IMR-90 (cell line): ENCODE results near the gene EFCAB9. TPM values are rescaled to one million over a fixed set of nuclear protein-coding genes. Genes with fewer than 3 reads are reported as not detected.

Source experiments
- ATAC-seq: fragments of 200-7000 bp; cut with Tn5 transposase; 2 replicates; pipeline ENCODE4 v1.9.1; 2020; ENCODE audit warnings: low read depth, mild to moderate bottlenecking, moderate library complexity
- BruUV-seq: library from RNA; stranded (reverse); fragments of 400-500 nt; replicated peaks from 2 replicates; lab custom pipeline; 2021; lab: Mats Ljungman, UMichigan
- CTCF ChIA-PET: fragments of 300-600 bp; formaldehyde crosslinking; extraction: SDS; loops from one replicate; lab custom pipeline; 2021; ENCODE audit warnings: antibody characterized with exemption; lab: Yijun Ruan, JAX
- POLR2A ChIA-PET: fragments of 300-600 bp; sonication (Branson Sonifier 250); formaldehyde crosslinking; loops from one replicate; lab custom pipeline; 2022; ENCODE audit warnings: antibody characterized with exemption; ENCODE audit not compliant: unreplicated experiment; lab: Charles Lee
- DNase-seq: peaks from one replicate; pipeline ENCODE4 v3.0.0; 2013
- H2AFZ ChIP-seq: replicated peaks from 2 replicates; pipeline ENCODE3; 2013; ENCODE audit warnings: low read length, mild to moderate bottlenecking; ENCODE audit not compliant: poor library complexity
- H2AK5ac ChIP-seq: 2 replicates; pipeline ENCODE4 v1.6.1; 2013; ENCODE audit warnings: low read depth, low read length, inconsistent platforms
- H2AK9ac ChIP-seq: replicated peaks from 2 replicates; pipeline ENCODE3; 2013; ENCODE audit warnings: mild to moderate bottlenecking, low read depth, low read length, moderate library complexity; ENCODE audit not compliant: poor library complexity
- H2BK120ac ChIP-seq: 2 replicates; pipeline ENCODE4 v1.6.1; 2013; ENCODE audit warnings: low read depth, low read length, inconsistent platforms
- H2BK15ac ChIP-seq: 3 replicates; pipeline ENCODE4 v1.6.1; 2013; ENCODE audit warnings: low read depth, low read length, inconsistent platforms
- H2BK20ac ChIP-seq: 2 replicates; pipeline ENCODE4 v1.6.1; 2013; ENCODE audit warnings: low read depth, mild to moderate bottlenecking, inconsistent platforms, low read length, moderate library complexity
- H2BK5ac ChIP-seq: 2 replicates; pipeline ENCODE4 v1.6.1; 2013; ENCODE audit warnings: mild to moderate bottlenecking, low read depth, low read length, inconsistent platforms; ENCODE audit not compliant: poor library complexity, severe bottlenecking
- H3K14ac ChIP-seq: replicated peaks from 2 replicates; pipeline ENCODE4 v1.6.1; 2013; ENCODE audit warnings: low read depth, low read length, inconsistent platforms
- H3K18ac ChIP-seq: 2 replicates; pipeline ENCODE4 v1.6.1; 2013; ENCODE audit warnings: low read depth, low read length, control low read depth
- H3K23ac ChIP-seq: 2 replicates; pipeline ENCODE4 v1.6.1; 2013; ENCODE audit warnings: low read depth, low read length, inconsistent platforms
- H3K27ac ChIP-seq: 2 replicates; pipeline ENCODE4 v1.5.1; 2013; ENCODE audit warnings: mild to moderate bottlenecking, control low read depth, low read length; ENCODE audit not compliant: insufficient read depth
- H3K27me3 ChIP-seq: 2 replicates; pipeline ENCODE4 v1.6.1; 2013; ENCODE audit warnings: low read length; ENCODE audit not compliant: control insufficient read depth, insufficient read depth
- H3K36me3 ChIP-seq: 2 replicates; pipeline ENCODE4 v1.6.1; 2013; ENCODE audit warnings: low read length, mixed read lengths; ENCODE audit not compliant: control insufficient read depth, insufficient read depth
- H3K4ac ChIP-seq: 2 replicates; pipeline ENCODE4 v1.6.1; 2013; ENCODE audit warnings: low read depth, low read length, inconsistent platforms
- H3K4me1 ChIP-seq: 2 replicates; pipeline ENCODE4 v1.6.1; 2013; ENCODE audit warnings: low read length, mixed read lengths; ENCODE audit not compliant: control insufficient read depth, insufficient read depth
- H3K4me2 ChIP-seq: 2 replicates; pipeline ENCODE4 v1.6.1; 2013; ENCODE audit warnings: low read depth, mild to moderate bottlenecking, control low read depth, low read length, moderate library complexity
- H3K4me3 ChIP-seq: 2 replicates; pipeline ENCODE4 v1.5.1; 2013; ENCODE audit warnings: low read depth, mild to moderate bottlenecking, control low read depth, low read length, moderate library complexity; ENCODE audit not compliant: insufficient read depth
- H3K56ac ChIP-seq: 2 replicates; pipeline ENCODE4 v1.6.1; 2013; ENCODE audit warnings: low read length, inconsistent platforms; ENCODE audit not compliant: insufficient read depth; ENCODE audit errors: extremely low read depth
- H3K79me1 ChIP-seq, 2 experiments: 2 replicates each; pipeline ENCODE4 v1.6.1; 2013; ENCODE audit warnings: low read length in 2 of 2, inconsistent platforms in 1 of 2, low read depth in 1 of 2
- H3K9ac ChIP-seq: 2 replicates; pipeline ENCODE4 v1.6.1; 2013; ENCODE audit warnings: low read depth, low read length, control low read depth
- H3K9me1 ChIP-seq: 2 replicates; pipeline ENCODE4 v1.6.1; 2013; ENCODE audit warnings: low read length, inconsistent platforms; ENCODE audit not compliant: insufficient read depth
- H3K9me3 ChIP-seq: 2 replicates; pipeline ENCODE4 v1.6.1; 2013; ENCODE audit warnings: low read length; ENCODE audit not compliant: control insufficient read depth, insufficient read depth
- H4K20me1 ChIP-seq: 2 replicates; pipeline ENCODE4 v1.6.1; 2013; ENCODE audit warnings: low read length, inconsistent platforms; ENCODE audit not compliant: insufficient read depth
- H4K5ac ChIP-seq: 2 replicates; pipeline ENCODE4 v1.6.1; 2013; ENCODE audit warnings: mild to moderate bottlenecking, low read depth, low read length, control low read depth
- H4K8ac ChIP-seq, 2 experiments: 2 replicates each; pipeline ENCODE4 v1.6.1; 2013; ENCODE audit warnings: low read depth in 2 of 2, low read length in 2 of 2, control low read depth in 1 of 2, inconsistent platforms in 1 of 2
- H4K91ac ChIP-seq: 2 replicates; pipeline ENCODE4 v1.6.1; 2013; ENCODE audit warnings: low read depth, low read length, inconsistent platforms; ENCODE audit not compliant: insufficient read depth
- CEBPB ChIP-seq: IDR thresholded peaks from 2 replicates; pipeline ENCODE4 v1.6.1; 2012; ENCODE audit warnings: low read depth, low read length, improper control_type of control experiment
- FOS ChIP-seq: fragments of 150-350 bp; IDR thresholded peaks from 2 replicates; pipeline ENCODE4 v1.6.1; 2016; ENCODE audit warnings: low read depth, low read length
- MAFK ChIP-seq: IDR thresholded peaks from 2 replicates; pipeline ENCODE4 v1.6.1; 2012; ENCODE audit warnings: low read depth, low read length, improper control_type of control experiment
- MAZ ChIP-seq: IDR thresholded peaks from 2 replicates; pipeline ENCODE4 v1.6.1; 2012; ENCODE audit warnings: low read depth, mild to moderate bottlenecking, low read length, improper control_type of control experiment, moderate library complexity, borderline replicate concordance
- NFE2L2 ChIP-seq: fragments of 150-350 bp; IDR thresholded peaks from 2 replicates; pipeline ENCODE4 v1.6.1; 2016; ENCODE audit warnings: low read depth, mild to moderate bottlenecking, low read length
- POLR2A ChIP-seq: IDR thresholded peaks from 2 replicates; pipeline ENCODE4 v1.6.1; 2012; ENCODE audit warnings: mild to moderate bottlenecking, low read depth, low read length
- RAD21 ChIP-seq: IDR thresholded peaks from 2 replicates; pipeline ENCODE4 v1.6.1; 2012; ENCODE audit warnings: low read length, improper control_type of control experiment
- RCOR1 ChIP-seq: IDR thresholded peaks from 2 replicates; pipeline ENCODE4 v1.6.1; 2012; ENCODE audit warnings: mild to moderate bottlenecking, low read length, improper control_type of control experiment; ENCODE audit not compliant: insufficient replicate concordance
- SMC3 ChIP-seq: fragments of 150-350 bp; IDR thresholded peaks from 2 replicates; pipeline ENCODE4 v1.6.1; 2016; ENCODE audit warnings: low read depth, mild to moderate bottlenecking, antibody characterized with exemption, low read length, moderate library complexity
- WGBS, 2 experiments: methylation state at CpG; one replicate each; pipeline versions ENCODE4 v1.1.5 to v1.1.7; 2013; ENCODE audit warnings: missing lambda C conversion rate in 2 of 2; ENCODE audit not compliant: insufficient read length in 1 of 2; ENCODE audit errors: extremely low coverage in 2 of 2; 5-methylcytosine and 5-hydroxymethylcytosine counted together
- dilution Hi-C: fragments of 300-500 bp; cut with HindIII; formaldehyde crosslinking; loops from one replicate; pipeline ENCODE4 v1.14.3; 2018; ENCODE audit warnings: low sequenced_read_pairs; ENCODE audit not compliant: unreplicated experiment
- in situ Hi-C: fragments of 300-500 bp; cut with MboI; formaldehyde crosslinking; loops from 3 replicates; pipeline ENCODE4 v1.14.3; 2019; ENCODE audit warnings: low sequenced_read_pairs, inconsistent platforms, mixed read lengths
- intact Hi-C: fragments of 100-400 bp; cut with micrococcal nuclease; formaldehyde crosslinking; loops from 2 replicates; pipeline ENCODE4 v1.10.0; 2022
- polyA plus RNA-seq, 3 experiments: library from polyadenylated mRNA; depleted of rRNA; stranded (reverse); fragments of >200 nt; gene quantifications; 2 replicates each; pipeline ENCODE4 v1.2.3, GENCODE V29; 2012; ENCODE audit warnings: low replicate concordance in 1 of 3
- total RNA-seq: library from RNA; depleted of rRNA; stranded (reverse); fragments of >200 nt; gene quantifications from 2 replicates; pipeline ENCODE4 v1.2.3, GENCODE V29; 2012
- TF ChIP-seq, protein P1 (sequence below): conservative IDR thresholded peaks from 2 replicates; pipeline ENCODE4 v1.5.1; 2012; ENCODE audit warnings: mild to moderate bottlenecking, low read depth, low read length, improper control_type of control experiment

The EFCAB9 gene
- total and polyA plus RNA-seq, 2 of the 4 experiments (the other 2 are of a cell fraction), result not detected

DNA sequence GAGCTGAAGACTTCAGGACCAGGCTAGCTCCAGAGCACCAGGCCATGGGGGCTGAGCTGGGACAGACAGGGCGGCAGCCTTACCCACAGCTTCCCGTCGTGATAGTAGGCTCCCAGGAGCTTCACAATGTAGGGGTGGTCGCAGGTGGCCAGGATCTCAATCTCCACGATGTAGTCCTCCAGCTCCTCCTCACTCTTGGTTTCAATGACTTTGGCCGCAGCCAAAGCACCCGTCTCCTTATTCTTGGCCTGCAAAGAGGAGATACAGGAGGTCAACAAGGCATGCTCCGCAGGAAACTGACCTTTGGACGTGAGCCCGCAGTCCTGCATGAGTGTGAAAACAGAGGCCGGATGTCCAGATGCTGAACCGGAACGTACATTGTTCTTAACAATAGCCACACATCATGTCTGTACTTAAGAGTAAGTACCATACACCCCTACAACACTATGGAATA lies 37.4 kb upstream of the EFCAB9 start:
- H3K18ac ChIP-seq, result no peak overlapping the region
- H3K27ac ChIP-seq, result no peak overlapping the region
- H3K4me1 ChIP-seq, result no peaks in the 10 kb centered on the region
- no peak overlapping the region for H4K5ac ChIP-seq
- intact Hi-C loops, result no loop called here
- H3K4me3 ChIP-seq, result no peak overlapping the region
- no peak overlapping the region for H2AFZ ChIP-seq
- no peak overlapping the region for H3K23ac ChIP-seq
- no peak overlapping the region for H2BK15ac ChIP-seq
- peaks cover 12% of the 10 kb centered on the region for H4K20me1 ChIP-seq
- no peak overlapping the region for H3K14ac ChIP-seq
- H3K4me2 ChIP-seq, result no peak overlapping the region
- no peak overlapping the region for H2BK5ac ChIP-seq
- ChIA-PET POLR2A (no interaction called here), CTCF (interaction anchor here (0.6 kb wide), 1 partner anchor 45 kb away, joined by 4 read pairs; no protein-coding TSS in a partner anchor)
- no peak overlapping the region for H3K4ac ChIP-seq
- H4K91ac ChIP-seq, result no peak overlapping the region
- no peak overlapping the region for H2AK5ac ChIP-seq
- TF ChIP-seq, protein P1, sequence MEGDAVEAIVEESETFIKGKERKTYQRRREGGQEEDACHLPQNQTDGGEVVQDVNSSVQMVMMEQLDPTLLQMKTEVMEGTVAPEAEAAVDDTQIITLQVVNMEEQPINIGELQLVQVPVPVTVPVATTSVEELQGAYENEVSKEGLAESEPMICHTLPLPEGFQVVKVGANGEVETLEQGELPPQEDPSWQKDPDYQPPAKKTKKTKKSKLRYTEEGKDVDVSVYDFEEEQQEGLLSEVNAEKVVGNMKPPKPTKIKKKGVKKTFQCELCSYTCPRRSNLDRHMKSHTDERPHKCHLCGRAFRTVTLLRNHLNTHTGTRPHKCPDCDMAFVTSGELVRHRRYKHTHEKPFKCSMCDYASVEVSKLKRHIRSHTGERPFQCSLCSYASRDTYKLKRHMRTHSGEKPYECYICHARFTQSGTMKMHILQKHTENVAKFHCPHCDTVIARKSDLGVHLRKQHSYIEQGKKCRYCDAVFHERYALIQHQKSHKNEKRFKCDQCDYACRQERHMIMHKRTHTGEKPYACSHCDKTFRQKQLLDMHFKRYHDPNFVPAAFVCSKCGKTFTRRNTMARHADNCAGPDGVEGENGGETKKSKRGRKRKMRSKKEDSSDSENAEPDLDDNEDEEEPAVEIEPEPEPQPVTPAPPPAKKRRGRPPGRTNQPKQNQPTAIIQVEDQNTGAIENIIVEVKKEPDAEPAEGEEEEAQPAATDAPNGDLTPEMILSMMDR, result no peak
- TF ChIP-seq FOS (no peak), NFE2L2 (no peak), CEBPB (no peak), MAFK (no peak), SMC3 (no peak), MAZ (no peak), RAD21 (no peak), POLR2A (no peak), RCOR1 (no peak)
- H3K9me1 ChIP-seq, result peaks cover 20% of the 10 kb centered on the region; the same call in 1 of the 2 replicates
- no TSS peak for BruUV-seq
- H2BK20ac ChIP-seq, result no peak overlapping the region
- H2BK120ac ChIP-seq, result no peak overlapping the region
- in situ Hi-C loops, result no loop called here
- no peak overlapping the region for H2AK9ac ChIP-seq
- H3K9ac ChIP-seq, result no peak overlapping the region
- DNase-seq (no peak), ATAC-seq (no peak)
- H3K27me3 ChIP-seq, result no peaks in the 10 kb centered on the region
- peaks cover 15% of the 10 kb centered on the region for H3K36me3 ChIP-seq
- no peak overlapping the region for H3K56ac ChIP-seq
- H4K8ac ChIP-seq, result no peak overlapping the region
- H3K9me3 ChIP-seq, result no peaks in the 10 kb centered on the region
- dilution Hi-C loops, result no loop called here
- H3K79me1 ChIP-seq, result peaks cover 31 to 63% of the 10 kb centered on the region in 2 experiments
- 100% methylated on average over 2 of the region's 13 CpGs; no CpG with 5 or more reads in 1 of the 2 experiments for WGBS, 2 experiments
